ENCODE data around the gene CCDC170. TPM values are rescaled to one million over a fixed set of nuclear protein-coding genes. Genes with fewer than 3 reads are reported as not detected.
"Not testable (repeated sequence)": the region's sequence is repeated elsewhere in the genome, so short reads cannot be mapped to it uniquely, and the experiment has no call there.

Gene CCDC170
- total and polyA plus RNA-seq, 5 experiments from 2014 or later = 0.09 TPM; not detected in 4

- peaks cover 4 to 13% (median 7%) of the 10 kb centered on the region in 9 donors for H3K9me3 Mint-ChIP-seq
- peaks cover 3 to 11% (median 7%) of the 10 kb centered on the region in 5 donors for H3K27me3 Mint-ChIP-seq
- peaks cover 0 to 8% (median 3%) of the 10 kb centered on the region in 3 donors for H3K36me3 Mint-ChIP-seq
- no peak overlapping the region for H3K27ac Mint-ChIP-seq
- H3K4me1 Mint-ChIP-seq = no peaks in the 10 kb centered on the region
- POLR2A ChIA-PET = no interaction called here
- no peak overlapping the region for H3K4me3 Mint-ChIP-seq
- DNase-seq (no peak), ATAC-seq (no peak)
Observed at GRCh38 chr6:151534576-151534975, 40.8 kb downstream of the CCDC170 start.

GRCh38 chr6:151535476-151536187 lies 41.8 kb downstream of the CCDC170 start:
- Mint-ChIP-seq H3K27ac (no peak overlapping the region), H3K27me3 (peaks cover 2 to 14% (median 5%) of the 10 kb centered on the region in 5 donors), H3K4me1 (no peaks in the 10 kb centered on the region), H3K36me3 (peaks cover 0 to 9% (median 3%) of the 10 kb centered on the region in 3 donors), H3K9me3 (peaks cover 7 to 22% (median 13%) of the 10 kb centered on the region in 9 donors), H3K4me3 (no peak overlapping the region)
- DNase-seq = no peak
- no peak for ATAC-seq
- POLR2A ChIA-PET = no interaction called here

GRCh38 chr6:151536188-151536479 lies 42.3 kb downstream of the CCDC170 start:
- Mint-ChIP-seq H3K4me1 (no peaks in the 10 kb centered on the region), H3K4me3 (no peak overlapping the region), H3K27me3 (peaks cover 2 to 14% (median 5%) of the 10 kb centered on the region in 5 donors), H3K27ac (no peak overlapping the region), H3K36me3 (peaks cover 0 to 14% (median 4%) of the 10 kb centered on the region in 3 donors), H3K9me3 (peaks cover 9 to 27% (median 18%) of the 10 kb centered on the region in 9 donors)
- DNase-seq = no peak
- POLR2A ChIA-PET = no interaction called here
- no peak for ATAC-seq

GRCh38 chr6:151537556-151537955 lies 43.7 kb downstream of the CCDC170 start:
- POLR2A ChIA-PET = no interaction called here
- Mint-ChIP-seq H3K9me3 (peaks cover 9 to 25% (median 19%) of the 10 kb centered on the region in 9 donors), H3K36me3 (peaks cover 0 to 15% (median 2%) of the 10 kb centered on the region in 3 donors), H3K27me3 (peaks cover 2 to 14% (median 5%) of the 10 kb centered on the region in 5 donors), H3K27ac (no peak overlapping the region), H3K4me3 (no peak overlapping the region), H3K4me1 (no peaks in the 10 kb centered on the region)
- ATAC-seq (no peak), DNase-seq (no peak)

- no peak for DNase-seq
- POLR2A ChIA-PET = no interaction called here
- H3K36me3 Mint-ChIP-seq = peaks cover 0 to 15% (median 2%) of the 10 kb centered on the region in 3 donors
- H3K27me3 Mint-ChIP-seq = peaks cover 0 to 8% (median 5%) of the 10 kb centered on the region in 5 donors
- no peaks in the 10 kb centered on the region for H3K4me1 Mint-ChIP-seq
- H3K4me3 Mint-ChIP-seq = no peak overlapping the region
- no peak overlapping the region for H3K27ac Mint-ChIP-seq
- peaks cover 9 to 25% (median 19%) of the 10 kb centered on the region in 9 donors for H3K9me3 Mint-ChIP-seq
- no peak for ATAC-seq
Observed at GRCh38 chr6:151539506-151540268, 45.9 kb downstream of the CCDC170 start.

- ATAC-seq (no peak), DNase-seq (no peak)
- H3K27ac Mint-ChIP-seq = no peak overlapping the region
- peaks cover 0 to 11% (median 10%) of the 10 kb centered on the region in 5 donors for H3K27me3 Mint-ChIP-seq
- H3K36me3 Mint-ChIP-seq = peaks cover 0 to 11% (median 2%) of the 10 kb centered on the region in 3 donors
- H3K4me3 Mint-ChIP-seq = no peak overlapping the region
- H3K9me3 Mint-ChIP-seq = peaks cover 5 to 19% (median 17%) of the 10 kb centered on the region in 9 donors
- POLR2A ChIA-PET = no interaction called here
- H3K4me1 Mint-ChIP-seq = peaks cover 0 to 3% (median 0%) of the 10 kb centered on the region in 4 donors
Observed at GRCh38 chr6:151544453-151544852, 50.6 kb downstream of the CCDC170 start.

GRCh38 chr6:151544884-151545283 lies 51.1 kb downstream of the CCDC170 start:
- H3K4me3 Mint-ChIP-seq, POLR2A ChIA-PET, H3K4me1 Mint-ChIP-seq, H3K27ac Mint-ChIP-seq, H3K36me3 Mint-ChIP-seq, DNase-seq, ATAC-seq: not testable (repeated sequence)
- Mint-ChIP-seq H3K27me3 (peaks cover 0 to 10% (median 7%) of the 10 kb centered on the region in 5 donors), H3K9me3 (peaks cover 2 to 15% (median 13%) of the 10 kb centered on the region in 9 donors)

GRCh38 chr6:151546941-151547659 lies 53.3 kb downstream of the CCDC170 start:
- peaks cover 0 to 9% (median 8%) of the 10 kb centered on the region in 3 donors for H3K36me3 Mint-ChIP-seq
- peaks cover 0 to 20% (median 5%) of the 10 kb centered on the region in 9 donors for H3K9me3 Mint-ChIP-seq
- H3K4me1 Mint-ChIP-seq = peaks cover 0 to 3% (median 0%) of the 10 kb centered on the region in 4 donors
- no peak overlapping the region for H3K4me3 Mint-ChIP-seq
- DNase-seq (no peak), ATAC-seq (no peak)
- POLR2A ChIA-PET = no interaction called here
- H3K27ac Mint-ChIP-seq = no peak overlapping the region
- H3K27me3 Mint-ChIP-seq = peaks cover 0 to 10% (median 6%) of the 10 kb centered on the region in 5 donors

GRCh38 chr6:151548201-151548600 lies 54.4 kb downstream of the CCDC170 start:
- peaks cover 0 to 3% (median 0%) of the 10 kb centered on the region in 4 donors for H3K4me1 Mint-ChIP-seq
- H3K27ac Mint-ChIP-seq = no peak overlapping the region
- H3K27me3 Mint-ChIP-seq = peaks cover 0 to 10% (median 6%) of the 10 kb centered on the region in 5 donors
- no peak for ATAC-seq
- no peak for DNase-seq
- POLR2A ChIA-PET = no interaction called here
- no peak overlapping the region for H3K4me3 Mint-ChIP-seq
- peaks cover 0 to 20% (median 5%) of the 10 kb centered on the region in 9 donors for H3K9me3 Mint-ChIP-seq
- H3K36me3 Mint-ChIP-seq = peaks cover 0 to 9% (median 8%) of the 10 kb centered on the region in 3 donors

- Mint-ChIP-seq H3K4me1 (peaks cover 0 to 3% (median 0%) of the 10 kb centered on the region in 4 donors), H3K27me3 (peaks cover 0 to 10% (median 4%) of the 10 kb centered on the region in 5 donors), H3K27ac (no peak overlapping the region), H3K36me3 (peaks cover 0 to 9% (median 8%) of the 10 kb centered on the region in 3 donors), H3K9me3 (peaks cover 0 to 20% (median 5%) of the 10 kb centered on the region in 9 donors), H3K4me3 (no peak overlapping the region)
- no peak for DNase-seq
- no peak for ATAC-seq
- POLR2A ChIA-PET = no interaction called here
Observed at GRCh38 chr6:151549790-151550189, 56.0 kb downstream of the CCDC170 start.

GRCh38 chr6:151550618-151551017 lies 56.8 kb downstream of the CCDC170 start:
- no peak for ATAC-seq
- no peak for DNase-seq
- Mint-ChIP-seq H3K27me3 (peaks cover 0 to 10% (median 4%) of the 10 kb centered on the region in 5 donors), H3K27ac (no peak overlapping the region), H3K36me3 (peaks cover 0 to 9% (median 8%) of the 10 kb centered on the region in 3 donors), H3K4me3 (no peak overlapping the region), H3K4me1 (peaks cover 0 to 3% (median 0%) of the 10 kb centered on the region in 4 donors), H3K9me3 (peaks cover 0 to 20% (median 5%) of the 10 kb centered on the region in 9 donors)
- POLR2A ChIA-PET = no interaction called here

- no peak for DNase-seq
- Mint-ChIP-seq H3K27me3 (peaks cover 0 to 7% (median 4%) of the 10 kb centered on the region in 5 donors), H3K4me3 (no peak overlapping the region), H3K4me1 (peaks cover 0 to 3% (median 0%) of the 10 kb centered on the region in 4 donors), H3K36me3 (peaks cover 0 to 9% (median 8%) of the 10 kb centered on the region in 3 donors), H3K27ac (no peak overlapping the region), H3K9me3 (peaks cover 0 to 20% (median 6%) of the 10 kb centered on the region in 9 donors)
- no peak for ATAC-seq
- POLR2A ChIA-PET = no interaction called here
Observed at GRCh38 chr6:151551223-151551857, 57.5 kb downstream of the CCDC170 start.
